ENCODE results near the gene CTSC. TPM values are rescaled to one million over a fixed set of nuclear protein-coding genes. Genes with fewer than 3 reads are reported as not detected.

CTSC gene
- total RNA-seq, 2 donors from 2014 or later, result 96.7 to 147 TPM

GRCh38 chr11:88378422-88379066, 41.0 kb upstream of the CTSC start:
- intact Hi-C loops (cut with DNase I), result no loop called here
- Histone ChIP-seq H3K4me1 (no peaks in the 10 kb centered on the region), H3K36me3 (no peaks in the 10 kb centered on the region), H3K27ac (no peak overlapping the region), H3K4me3 (no peak overlapping the region), H3K27me3 (no peaks in the 10 kb centered on the region), H3K9ac (ENCODE audit: low read depth in 2 of 2, low read length in 2 of 2) (no peak overlapping the region), H3K9me3 (no peaks in the 10 kb centered on the region)
- TF ChIP-seq CTCF (IDR thresholded peaks at IDR 0.05), result no peak
- DNase-seq, result no peak

GRCh38 chr11:88377646-88378045, 40.1 kb upstream of the CTSC start:
- no peak for TF ChIP-seq CTCF (IDR thresholded peaks at IDR 0.05)
- Histone ChIP-seq H3K27me3 (no peaks in the 10 kb centered on the region), H3K4me1 (no peaks in the 10 kb centered on the region), H3K9ac (ENCODE audit: low read depth in 2 of 2, low read length in 2 of 2) (no peak overlapping the region), H3K4me3 (no peak overlapping the region), H3K36me3 (no peaks in the 10 kb centered on the region), H3K9me3 (no peaks in the 10 kb centered on the region), H3K27ac (no peak overlapping the region)
- DNase-seq, result no peak
- intact Hi-C loops (cut with DNase I), result no loop called here

- no peaks in the 10 kb centered on the region for H3K4me1 ChIP-seq
- no peak for DNase-seq
- intact Hi-C loops (cut with DNase I), result no loop called here
- no peak for TF ChIP-seq CTCF (IDR thresholded peaks at IDR 0.05)
- H3K9ac ChIP-seq (ENCODE audit: low read depth in 2 of 2, low read length in 2 of 2), result no peak overlapping the region
- no peak overlapping the region for H3K27ac ChIP-seq
- H3K9me3 ChIP-seq, result no peaks in the 10 kb centered on the region
- no peaks in the 10 kb centered on the region for H3K27me3 ChIP-seq
- no peaks in the 10 kb centered on the region for H3K36me3 ChIP-seq
- no peak overlapping the region for H3K4me3 ChIP-seq
These were observed 39.6 kb upstream of the CTSC start for GRCh38 chr11:88377144-88377543.

GRCh38 chr11:88375927-88376470, 38.5 kb upstream of the CTSC start:
- intact Hi-C loops (cut with DNase I), result no loop called here
- Histone ChIP-seq H3K9me3 (no peaks in the 10 kb centered on the region), H3K27me3 (no peaks in the 10 kb centered on the region), H3K36me3 (no peaks in the 10 kb centered on the region), H3K4me1 (no peaks in the 10 kb centered on the region), H3K9ac (ENCODE audit: low read depth in 2 of 2, low read length in 2 of 2) (no peak overlapping the region), H3K27ac (no peak overlapping the region), H3K4me3 (no peak overlapping the region)
- TF ChIP-seq CTCF (IDR thresholded peaks at IDR 0.05), result no peak
- no peak for DNase-seq

GRCh38 chr11:88370782-88371181, 33.2 kb upstream of the CTSC start:
- intact Hi-C loops (cut with DNase I), result no loop called here

More at GRCh38 chr11:88370782-88371181, 33.2 kb upstream of the CTSC start:
- no peaks in the 10 kb centered on the region for H3K27me3 ChIP-seq
- no peaks in the 10 kb centered on the region for H3K36me3 ChIP-seq
- H3K9ac ChIP-seq (ENCODE audit: low read depth in 2 of 2, low read length in 2 of 2), result no peak overlapping the region
- no peaks in the 10 kb centered on the region for H3K9me3 ChIP-seq
- no peaks in the 10 kb centered on the region for H3K4me1 ChIP-seq
- DNase-seq, result no peak
- no peak for TF ChIP-seq CTCF (IDR thresholded peaks at IDR 0.05)
- H3K4me3 ChIP-seq, result no peak overlapping the region
- no peak overlapping the region for H3K27ac ChIP-seq

All from colonic mucosa (tissue), 4 donors.